Retina (tissue), 1 donor: ENCODE data around the gene RNU7-1.

Source experiments
- DNase-seq: peaks from one replicate; pipeline ENCODE4 v3.0.0-alpha.2; 2016

Gene RNU7-1

DNA sequence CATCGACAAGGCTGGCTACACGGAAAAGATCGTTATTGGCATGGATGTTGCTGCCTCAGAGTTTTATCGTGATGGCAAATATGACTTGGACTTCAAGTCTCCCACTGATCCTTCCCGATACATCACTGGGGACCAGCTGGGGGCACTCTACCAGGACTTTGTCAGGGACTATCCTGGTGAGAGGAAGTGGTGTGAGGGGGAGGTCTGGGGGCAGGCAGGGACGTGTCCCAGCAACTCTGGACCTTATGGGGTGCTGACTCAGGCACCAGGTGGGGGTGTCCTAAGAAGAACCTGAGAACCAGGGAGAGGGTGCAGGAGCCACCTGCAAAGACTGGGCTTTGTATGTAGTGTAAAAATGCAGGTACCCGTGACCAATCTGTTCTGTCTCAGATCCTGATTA lies 24.0 kb upstream of the RNU7-1 start:
- no peak for DNase-seq

DNA sequence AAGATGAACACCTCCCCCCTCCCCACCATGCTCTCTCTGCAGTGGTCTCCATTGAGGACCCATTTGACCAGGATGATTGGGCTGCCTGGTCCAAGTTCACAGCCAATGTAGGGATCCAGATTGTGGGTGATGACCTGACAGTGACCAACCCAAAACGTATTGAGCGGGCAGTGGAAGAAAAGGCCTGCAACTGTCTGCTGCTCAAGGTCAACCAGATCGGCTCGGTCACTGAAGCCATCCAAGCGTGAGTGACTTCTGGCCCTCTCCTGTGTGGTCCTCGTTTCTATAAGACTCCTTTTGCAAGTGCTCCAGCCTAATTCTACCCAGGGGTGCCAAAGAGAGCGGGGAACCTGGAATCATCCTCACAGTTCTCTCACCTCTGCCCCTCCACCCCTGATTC lies 22.1 kb upstream of the RNU7-1 start:
- DNase-seq: no peak

DNA sequence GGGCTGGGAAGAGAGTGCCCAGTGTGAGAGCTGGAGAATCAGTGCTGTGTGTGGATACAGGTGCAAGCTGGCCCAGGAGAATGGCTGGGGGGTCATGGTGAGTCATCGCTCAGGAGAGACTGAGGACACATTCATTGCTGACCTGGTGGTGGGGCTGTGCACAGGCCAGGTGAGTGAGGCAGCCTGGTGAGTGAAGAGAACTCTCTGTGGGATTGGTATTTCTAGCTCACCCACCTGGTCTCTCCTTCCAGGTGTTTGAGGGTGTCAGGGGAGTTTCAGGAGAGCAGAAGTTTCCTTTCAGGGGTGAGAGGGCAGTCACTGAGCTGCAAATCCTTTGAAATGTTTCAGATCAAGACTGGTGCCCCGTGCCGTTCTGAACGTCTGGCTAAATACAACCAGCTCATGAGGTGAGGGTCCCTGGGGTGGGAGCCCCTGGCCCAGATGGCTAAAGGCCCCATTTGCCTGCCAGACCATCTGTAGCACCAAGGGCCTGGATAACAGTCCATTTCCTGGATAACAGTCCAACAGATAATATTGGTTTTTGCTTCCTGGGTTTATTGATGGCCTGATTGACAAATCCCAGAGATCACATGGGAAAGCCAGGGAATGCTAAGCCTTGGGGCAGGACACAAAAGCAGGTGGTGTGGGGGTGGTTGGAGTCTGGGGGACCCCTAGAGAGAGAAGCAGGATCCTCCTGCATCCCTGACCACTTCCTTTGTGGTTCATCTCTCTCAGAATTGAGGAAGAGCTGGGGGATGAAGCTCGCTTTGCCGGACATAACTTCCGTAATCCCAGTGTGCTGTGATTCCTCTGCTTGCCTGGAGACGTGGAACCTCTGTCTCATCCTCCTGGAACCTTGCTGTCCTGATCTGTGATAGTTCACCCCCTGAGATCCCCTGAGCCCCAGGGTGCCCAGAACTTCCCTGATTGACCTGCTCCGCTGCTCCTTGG lies 21.3 kb upstream of the RNU7-1 start:
- DNase-seq: no peak

DNA sequence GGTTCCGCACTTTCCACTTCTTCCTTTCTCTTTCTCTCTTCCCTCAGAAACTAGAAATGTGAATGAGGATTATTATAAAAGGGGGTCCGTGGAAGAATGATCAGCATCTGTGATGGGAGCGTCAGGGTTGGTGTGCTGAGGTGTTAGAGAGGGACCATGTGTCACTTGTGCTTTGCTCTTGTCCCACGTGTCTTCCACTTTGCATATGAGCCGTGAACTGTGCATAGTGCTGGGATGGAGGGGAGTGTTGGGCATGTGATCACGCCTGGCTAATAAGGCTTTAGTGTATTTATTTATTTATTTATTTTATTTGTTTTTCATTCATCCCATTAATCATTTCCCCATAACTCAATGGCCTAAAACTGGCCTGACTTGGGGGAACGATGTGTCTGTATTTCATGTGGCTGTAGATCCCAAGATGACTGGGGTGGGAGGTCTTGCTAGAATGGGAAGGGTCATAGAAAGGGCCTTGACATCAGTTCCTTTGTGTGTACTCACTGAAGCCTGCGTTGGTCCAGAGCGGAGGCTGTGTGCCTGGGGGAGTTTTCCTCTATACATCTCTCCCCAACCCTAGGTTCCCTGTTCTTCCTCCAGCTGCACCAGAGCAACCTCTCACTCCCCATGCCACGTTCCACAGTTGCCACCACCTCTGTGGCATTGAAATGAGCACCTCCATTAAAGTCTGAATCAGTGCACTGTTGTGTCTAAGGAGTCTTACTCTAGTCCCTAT lies 20.4 kb upstream of the RNU7-1 start:
- no peak for DNase-seq

DNA sequence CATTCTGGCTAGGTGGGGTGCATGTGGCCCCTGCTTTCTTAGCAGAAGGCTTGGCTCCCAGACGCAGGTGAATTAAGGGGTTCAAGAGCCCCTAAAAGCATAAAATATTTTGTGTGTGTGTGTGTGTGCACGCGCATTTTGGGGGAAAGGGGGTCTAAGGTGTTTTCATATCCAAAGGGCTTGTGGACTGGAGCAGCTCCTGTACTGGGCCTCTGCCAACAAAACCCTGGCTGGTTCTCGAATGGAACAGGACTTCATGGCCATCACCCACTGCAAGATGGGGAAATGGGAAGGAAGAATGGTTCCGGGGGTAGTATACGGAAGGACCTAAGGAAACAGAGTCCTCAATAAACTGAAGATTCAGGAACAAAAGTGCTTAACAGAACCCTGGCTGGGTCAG lies 19.8 kb upstream of the RNU7-1 start:
- DNase-seq: no peak

DNA sequence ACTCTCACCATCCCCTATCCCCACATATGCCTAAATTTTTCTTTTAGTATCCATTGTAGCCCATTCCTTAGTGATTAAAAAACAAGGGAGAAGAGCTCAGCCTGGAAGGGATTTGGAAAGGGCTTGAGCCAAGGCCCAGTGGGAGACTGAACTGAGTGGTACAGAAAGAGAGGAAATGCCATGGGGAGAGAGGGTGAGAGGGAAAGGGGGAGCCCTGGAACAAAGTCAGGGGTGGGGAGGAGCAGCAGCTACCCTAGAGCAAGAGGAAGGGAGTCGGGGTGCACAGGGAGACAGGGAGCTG lies 18.4 kb upstream of the RNU7-1 start:
- no peak for DNase-seq

DNA sequence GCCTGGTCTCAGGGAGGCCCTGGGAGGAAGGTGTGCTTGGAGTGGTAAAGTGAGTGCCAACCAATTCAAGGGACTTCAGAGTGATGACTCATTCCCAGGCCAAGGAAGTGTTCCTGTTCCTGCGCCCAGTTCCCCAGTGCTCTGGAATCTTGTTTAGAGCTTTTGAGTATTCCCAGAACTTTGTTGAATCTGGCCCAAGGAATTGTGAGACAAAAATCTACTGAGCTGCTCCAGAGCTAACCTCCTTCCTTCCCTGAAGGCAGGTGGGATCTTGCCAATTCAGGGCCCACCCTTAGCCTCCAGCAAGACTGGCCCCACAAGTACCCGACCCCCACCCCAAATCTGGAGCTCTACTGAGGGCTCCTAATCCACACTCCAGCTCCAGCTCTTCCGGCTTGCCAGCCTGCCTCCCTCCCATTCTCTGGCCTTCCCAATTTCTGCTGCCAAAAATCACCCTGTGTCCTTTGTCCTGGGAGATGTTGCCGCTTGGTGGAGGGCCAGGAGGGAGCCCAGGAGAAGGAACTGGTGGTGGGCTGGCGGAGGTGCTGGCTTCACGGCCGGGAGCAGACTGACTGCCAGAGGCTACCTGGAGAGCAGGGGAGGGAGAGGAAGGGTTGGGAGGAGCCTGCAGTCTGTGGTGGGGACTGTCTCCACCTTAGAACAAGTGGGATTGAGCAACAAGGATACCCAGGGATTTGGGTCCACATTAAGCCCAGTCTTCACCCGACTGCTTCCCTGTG lies 17.9 kb upstream of the RNU7-1 start:
- peak; percentile 75 for DNase-seq

DNA sequence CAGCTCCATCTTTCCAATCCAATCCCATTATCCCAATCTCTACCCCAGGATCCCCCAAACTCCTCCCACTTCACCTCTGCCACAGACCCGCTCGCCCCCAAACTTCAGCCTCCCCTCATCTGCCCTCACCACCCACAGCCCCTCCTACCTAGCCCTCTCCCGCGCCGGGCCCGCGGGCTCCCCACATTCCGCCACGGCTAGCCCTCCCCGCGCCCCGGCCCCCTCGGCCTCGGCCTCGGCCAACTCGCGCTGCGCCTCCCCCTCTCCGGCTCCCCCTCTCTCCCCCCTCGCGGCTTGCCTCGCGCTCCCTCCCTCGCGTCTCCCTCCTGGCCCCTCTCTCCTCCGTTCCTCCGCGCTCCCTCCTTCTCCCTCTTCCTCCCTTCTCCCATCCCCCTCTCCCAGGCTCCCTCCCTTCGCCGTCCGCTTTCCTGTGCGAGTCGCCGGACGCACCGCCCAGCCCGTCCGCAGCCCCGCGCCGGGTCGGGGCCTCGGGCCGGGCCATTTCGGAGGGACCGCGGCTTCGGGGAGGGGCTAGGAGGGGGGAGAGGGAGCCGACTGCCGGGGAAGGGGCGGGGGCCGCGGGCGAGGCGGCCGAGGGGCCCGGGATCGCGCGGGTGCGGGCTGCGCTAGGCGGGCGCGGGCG lies 16.1 kb upstream of the RNU7-1 start, which contains the start of gene ATN1:
Gene ATN1, plus strand, starts transcription at position 581 of the 643 bp plus-strand sequence. CDS start 6,043 bp downstream, outside the sequence.
- peak; percentile 80 for DNase-seq

DNA sequence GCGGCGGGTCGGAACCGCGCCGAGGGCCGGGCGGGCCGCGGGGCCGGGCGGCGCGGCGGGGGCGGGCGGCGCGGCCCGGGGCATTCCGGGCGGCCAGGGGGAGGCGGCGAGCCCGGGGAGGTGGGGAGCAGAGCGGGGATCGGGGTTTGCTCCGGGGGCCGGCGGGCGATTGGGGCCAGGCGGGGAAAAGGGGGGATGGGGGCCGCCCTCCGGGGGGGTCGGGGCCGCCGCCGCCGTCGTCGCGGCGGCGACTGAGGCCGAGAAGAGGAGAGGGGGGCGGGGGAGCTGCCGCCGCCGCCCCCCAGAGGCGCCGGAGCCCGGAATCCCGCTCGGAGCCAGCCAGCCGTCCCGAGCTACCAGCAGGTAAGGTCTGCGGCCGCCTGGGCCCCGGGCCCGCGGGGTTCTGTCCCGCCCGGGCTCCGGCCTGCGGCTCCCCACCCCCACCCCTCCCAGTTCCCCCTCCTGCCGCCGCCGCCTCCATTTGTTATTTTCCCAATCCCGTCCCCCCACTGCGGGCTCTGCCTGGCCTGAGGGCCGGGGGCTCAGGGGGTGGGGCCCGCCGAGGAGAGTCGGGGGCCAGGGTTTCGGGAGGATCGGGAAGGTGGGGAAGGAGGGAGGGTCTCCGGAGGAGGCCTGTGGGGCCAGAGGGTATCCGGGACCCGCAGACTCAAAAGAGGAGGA lies 15.5 kb upstream of the RNU7-1 start:
- no peak for DNase-seq

DNA sequence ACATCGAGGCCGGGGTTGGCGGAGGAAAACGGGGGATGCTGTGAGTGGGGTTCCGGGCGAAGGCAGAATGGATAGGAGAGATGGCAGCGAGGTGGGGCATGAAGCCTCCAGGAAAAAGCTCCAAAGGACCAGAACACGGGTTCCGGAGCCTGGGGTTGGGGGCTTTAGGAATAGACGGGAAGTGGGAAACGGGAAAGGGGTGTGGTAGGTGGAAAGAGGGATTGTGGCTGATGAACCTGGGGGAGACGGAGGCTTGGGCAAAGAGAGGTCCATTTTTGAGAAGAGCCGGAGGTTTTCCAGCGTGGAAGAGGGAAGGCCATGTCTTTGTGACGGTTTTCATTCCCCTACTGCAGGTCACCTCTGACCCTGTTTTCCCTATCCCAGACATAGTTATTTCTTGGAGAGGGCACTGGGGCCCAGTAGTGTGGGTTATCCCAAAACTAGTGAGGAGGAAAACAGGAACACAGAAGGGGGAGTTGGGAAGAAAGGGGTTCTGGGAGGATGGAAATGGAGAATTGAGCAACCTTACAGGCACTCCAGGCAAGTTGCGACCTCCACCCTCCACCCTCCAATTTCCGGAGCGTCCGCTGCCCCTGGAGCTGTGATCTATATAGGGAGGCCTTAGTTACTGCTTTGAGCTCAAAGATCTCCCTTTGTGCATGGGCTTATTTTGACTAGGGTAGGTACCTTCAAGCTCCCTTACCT lies 14.8 kb upstream of the RNU7-1 start:
- peak; percentile 56 for DNase-seq

DNA sequence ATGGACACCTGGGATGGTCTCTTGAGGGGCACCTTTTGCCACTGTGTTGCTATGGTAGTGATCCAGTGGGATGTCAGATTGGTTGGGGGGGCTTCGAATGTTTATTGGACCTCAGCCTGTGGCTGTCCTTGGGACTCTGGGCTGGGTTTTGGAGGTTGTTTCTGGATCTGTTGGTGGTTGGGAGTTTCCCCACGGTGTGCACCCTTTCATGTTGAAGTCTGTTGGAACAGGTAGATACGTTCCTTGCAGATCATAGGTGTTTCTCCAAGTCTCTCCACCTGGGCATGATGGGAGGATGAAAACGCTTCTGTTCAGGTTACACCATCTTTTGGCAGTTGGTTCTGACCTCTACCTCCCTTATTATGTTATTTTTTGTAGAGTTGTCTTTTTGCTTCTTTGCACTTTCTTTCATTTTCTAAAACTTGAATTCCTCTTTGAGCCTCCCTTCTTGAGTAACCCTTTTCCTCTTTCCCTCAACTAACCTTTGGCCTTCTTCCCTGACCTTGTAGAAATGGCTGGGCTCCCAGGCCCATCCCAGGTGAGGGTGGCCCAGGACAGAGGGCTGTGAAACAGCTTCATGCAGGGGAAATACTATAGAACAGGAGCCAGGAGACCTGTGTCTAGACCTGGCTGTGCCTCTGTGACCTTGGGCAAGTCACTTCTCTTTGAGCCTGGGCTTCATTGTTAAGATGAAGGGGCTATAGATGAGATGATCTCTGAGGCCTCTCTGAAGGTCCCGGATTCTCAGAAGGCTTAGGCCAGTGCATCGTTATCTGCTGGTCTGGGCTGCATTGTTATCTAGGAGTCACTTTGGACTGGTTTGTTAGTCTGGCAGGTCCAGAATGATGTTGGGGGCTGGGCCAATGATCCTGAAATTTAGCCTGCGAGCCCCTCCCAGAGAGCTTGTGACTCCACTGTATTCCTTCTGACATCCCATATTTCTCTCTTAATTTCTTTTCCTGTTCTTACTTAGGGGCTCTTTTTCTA lies 13.9 kb upstream of the RNU7-1 start:
- DNase-seq: no peak

DNA sequence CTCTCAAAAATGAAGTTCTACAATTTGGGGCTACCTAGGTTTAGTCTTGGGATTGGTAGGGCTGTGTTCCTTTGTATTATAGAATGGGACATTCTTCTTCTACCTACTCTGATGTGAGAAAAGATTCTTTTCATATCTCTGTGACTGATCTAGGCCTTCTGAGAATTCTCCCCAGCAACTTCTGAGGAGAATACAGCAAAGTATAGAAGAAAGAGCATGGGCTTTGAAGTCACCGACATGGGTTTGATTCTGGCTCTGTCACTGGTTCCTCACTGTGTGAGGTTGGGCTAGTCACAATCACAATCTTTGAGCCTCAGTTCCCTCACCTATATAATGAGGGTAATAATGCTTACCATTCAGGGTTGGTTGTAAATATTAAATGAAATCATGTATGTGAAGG lies 10.8 kb upstream of the RNU7-1 start:
- DNase-seq: no peak

DNA sequence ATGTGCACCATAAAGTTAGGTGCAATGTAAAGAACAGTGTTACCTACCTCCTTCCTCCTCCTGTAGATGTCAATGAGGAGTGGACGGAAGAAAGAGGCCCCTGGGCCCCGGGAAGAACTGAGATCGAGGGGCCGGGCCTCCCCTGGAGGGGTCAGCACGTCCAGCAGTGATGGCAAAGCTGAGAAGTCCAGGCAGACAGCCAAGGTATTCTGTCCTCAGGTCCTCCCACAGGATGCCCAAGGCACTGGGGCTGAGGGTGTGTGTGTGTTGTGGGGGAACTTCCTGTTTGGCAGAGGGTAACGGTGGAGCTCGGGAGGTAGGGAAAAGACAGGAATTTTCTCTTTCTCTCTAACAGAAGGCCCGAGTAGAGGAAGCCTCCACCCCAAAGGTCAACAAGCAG lies 9.5 kb upstream of the RNU7-1 start:
- no peak for DNase-seq

DNA sequence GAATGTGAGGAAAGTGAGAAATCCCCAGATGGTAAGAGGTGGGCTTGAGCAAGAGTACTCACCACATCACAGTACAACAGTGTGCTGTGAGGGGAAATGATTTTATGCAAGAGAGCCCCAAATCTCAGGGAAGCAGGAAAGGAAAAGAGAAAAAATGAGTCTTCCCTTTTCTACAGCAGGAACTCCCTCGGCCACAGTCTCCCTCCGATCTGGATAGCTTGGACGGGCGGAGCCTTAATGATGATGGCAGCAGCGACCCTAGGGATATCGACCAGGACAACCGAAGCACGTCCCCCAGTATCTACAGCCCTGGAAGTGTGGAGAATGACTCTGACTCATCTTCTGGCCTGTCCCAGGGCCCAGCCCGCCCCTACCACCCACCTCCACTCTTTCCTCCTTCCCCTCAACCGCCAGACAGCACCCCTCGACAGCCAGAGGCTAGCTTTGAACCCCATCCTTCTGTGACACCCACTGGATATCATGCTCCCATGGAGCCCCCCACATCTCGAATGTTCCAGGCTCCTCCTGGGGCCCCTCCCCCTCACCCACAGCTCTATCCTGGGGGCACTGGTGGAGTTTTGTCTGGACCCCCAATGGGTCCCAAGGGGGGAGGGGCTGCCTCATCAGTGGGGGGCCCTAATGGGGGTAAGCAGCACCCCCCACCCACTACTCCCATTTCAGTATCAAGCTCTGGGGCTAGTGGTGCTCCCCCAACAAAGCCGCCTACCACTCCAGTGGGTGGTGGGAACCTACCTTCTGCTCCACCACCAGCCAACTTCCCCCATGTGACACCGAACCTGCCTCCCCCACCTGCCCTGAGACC lies 8.0 kb upstream of the RNU7-1 start:
- no peak for DNase-seq

DNA sequence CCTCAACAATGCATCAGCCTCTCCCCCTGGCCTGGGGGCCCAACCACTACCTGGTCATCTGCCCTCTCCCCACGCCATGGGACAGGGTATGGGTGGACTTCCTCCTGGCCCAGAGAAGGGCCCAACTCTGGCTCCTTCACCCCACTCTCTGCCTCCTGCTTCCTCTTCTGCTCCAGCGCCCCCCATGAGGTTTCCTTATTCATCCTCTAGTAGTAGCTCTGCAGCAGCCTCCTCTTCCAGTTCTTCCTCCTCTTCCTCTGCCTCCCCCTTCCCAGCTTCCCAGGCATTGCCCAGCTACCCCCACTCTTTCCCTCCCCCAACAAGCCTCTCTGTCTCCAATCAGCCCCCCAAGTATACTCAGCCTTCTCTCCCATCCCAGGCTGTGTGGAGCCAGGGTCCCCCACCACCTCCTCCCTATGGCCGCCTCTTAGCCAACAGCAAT lies 7.4 kb upstream of the RNU7-1 start:
- no peak for DNase-seq

DNA sequence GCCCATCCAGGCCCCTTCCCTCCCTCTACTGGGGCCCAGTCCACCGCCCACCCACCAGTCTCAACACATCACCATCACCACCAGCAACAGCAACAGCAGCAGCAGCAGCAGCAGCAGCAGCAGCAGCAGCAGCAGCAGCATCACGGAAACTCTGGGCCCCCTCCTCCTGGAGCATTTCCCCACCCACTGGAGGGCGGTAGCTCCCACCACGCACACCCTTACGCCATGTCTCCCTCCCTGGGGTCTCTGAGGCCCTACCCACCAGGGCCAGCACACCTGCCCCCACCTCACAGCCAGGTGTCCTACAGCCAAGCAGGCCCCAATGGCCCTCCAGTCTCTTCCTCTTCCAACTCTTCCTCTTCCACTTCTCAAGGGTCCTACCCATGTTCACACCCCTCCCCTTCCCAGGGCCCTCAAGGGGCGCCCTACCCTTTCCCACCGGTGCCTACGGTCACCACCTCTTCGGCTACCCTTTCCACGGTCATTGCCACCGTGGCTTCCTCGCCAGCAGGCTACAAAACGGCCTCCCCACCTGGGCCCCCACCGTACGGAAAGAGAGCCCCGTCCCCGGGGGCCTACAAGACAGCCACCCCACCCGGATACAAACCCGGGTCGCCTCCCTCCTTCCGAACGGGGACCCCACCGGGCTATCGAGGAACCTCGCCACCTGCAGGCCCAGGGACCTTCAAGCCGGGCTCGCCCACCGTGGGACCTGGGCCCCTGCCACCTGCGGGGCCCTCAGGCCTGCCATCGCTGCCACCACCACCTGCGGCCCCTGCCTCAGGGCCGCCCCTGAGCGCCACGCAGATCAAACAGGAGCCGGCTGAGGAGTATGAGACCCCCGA lies 6.8 kb upstream of the RNU7-1 start:
- DNase-seq: peak; percentile 45

DNA sequence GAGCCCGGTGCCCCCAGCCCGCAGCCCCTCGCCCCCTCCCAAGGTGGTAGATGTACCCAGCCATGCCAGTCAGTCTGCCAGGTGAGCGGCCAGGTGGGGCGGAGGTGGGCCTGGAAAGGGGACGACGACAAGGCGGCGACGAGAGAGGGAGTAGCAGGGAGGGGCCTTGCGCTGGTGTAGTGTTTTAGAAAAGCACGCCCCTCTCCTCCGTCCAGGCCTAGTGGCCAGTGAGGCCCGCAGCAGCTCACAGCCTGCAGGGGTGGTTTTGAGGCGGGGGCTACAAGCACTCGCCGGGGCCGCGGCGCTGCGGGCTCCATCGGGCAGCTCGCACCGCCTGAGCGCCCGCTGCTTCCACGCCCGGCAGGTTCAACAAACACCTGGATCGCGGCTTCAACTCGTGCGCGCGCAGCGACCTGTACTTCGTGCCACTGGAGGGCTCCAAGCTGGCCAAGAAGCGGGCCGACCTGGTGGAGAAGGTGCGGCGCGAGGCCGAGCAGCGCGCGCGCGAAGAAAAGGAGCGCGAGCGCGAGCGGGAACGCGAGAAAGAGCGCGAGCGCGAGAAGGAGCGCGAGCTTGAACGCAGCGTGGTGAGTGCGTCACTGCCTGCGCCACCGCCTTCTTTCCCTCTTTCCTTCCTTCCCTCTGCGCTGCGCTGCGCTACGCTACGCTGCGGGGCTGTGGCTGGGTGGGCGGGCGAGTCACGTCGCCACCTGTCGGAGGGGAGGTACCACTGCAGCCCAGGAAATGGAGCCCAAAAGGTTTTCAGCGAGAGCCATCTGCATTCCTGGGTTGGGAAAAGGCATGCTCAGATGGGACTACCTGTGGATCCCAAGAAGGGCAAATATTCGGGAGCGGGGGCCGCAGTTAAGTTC lies 5.9 kb upstream of the RNU7-1 start:
- peak; percentile 98 for DNase-seq
